ENCODE data around the gene BRIP1. TPM values are rescaled to one million over a fixed set of nuclear protein-coding genes. Genes with fewer than 3 reads are reported as not detected.
A peak's percentile ranks its signal among the peaks of the same experiment; 100 is the strongest.

Gene BRIP1
- total and polyA plus RNA-seq, 9 of the 15 experiments (the other 6 are each of a cell fraction or from before 2014, with no cell fraction given) = 2.4 to 17.5 (median 11.2) TPM

- no peaks in the 10 kb centered on the region for H4K20me1 ChIP-seq (replicated peaks; ENCODE audit: control insufficient read depth, insufficient read depth, low read length)
- H3K9me1 ChIP-seq (ENCODE audit: control insufficient read depth, insufficient read depth, low read length) = no peaks in the 10 kb centered on the region
- WGBS (ENCODE audit: insufficient coverage, low coverage, missing lambda C conversion rate) = 100% methylated on average over 2 of the region's 2 CpGs
- no peaks in the 10 kb centered on the region for H3K4me1 ChIP-seq (replicated peaks in 1 of 2; ENCODE audit: control insufficient read depth in 2 of 2, insufficient read depth in 2 of 2, low read length in 2 of 2)
- no peak overlapping the region for H3K27ac ChIP-seq (ENCODE audit: extremely low read depth, low read depth, low read length)
- no peak overlapping the region for H2AFZ ChIP-seq (ENCODE audit: low read depth, low read length)
- ChIA-PET POLR2A (no interaction called here), CTCF (ENCODE audit: low intra/inter-chr PET ratio) (no interaction called here)
- TF ChIP-seq EWSR1 (IDR thresholded peaks at IDR 0.05; ENCODE audit: borderline replicate concordance, low read depth, partially characterized antibody) (peak; percentile 67), BCLAF1 (IDR thresholded peaks at IDR 0.05; ENCODE audit: borderline replicate concordance in 1 of 2, control insufficient read depth in 1 of 2, low read depth in 2 of 2, low read length in 1 of 2) (0 out of 4 replicates have a peak, but pooled peaks of 1 of the 2 experiments have one; percentile 37), ZNF445 (CRISPR knock-in tag; IDR thresholded peaks at IDR 0.05; ENCODE audit: low read depth) (no peak)
- in situ Hi-C loops (cut with MboI) (no loop called here), intact Hi-C loops (cut with micrococcal nuclease) (no loop called here)
- no peak overlapping the region for H3K9ac ChIP-seq (ENCODE audit: insufficient read depth in 1 of 2, low read depth in 2 of 2, low read length in 2 of 2)
- no peak overlapping the region for H3K4me2 ChIP-seq (ENCODE audit: insufficient read depth, low read length)
- H3K79me2 ChIP-seq (ENCODE audit: control insufficient read depth, insufficient read depth, low read length) = no peaks in the 10 kb centered on the region
- H3K27me3 ChIP-seq (ENCODE audit: control insufficient read depth in 2 of 2, insufficient read depth in 2 of 2, low read length in 2 of 2) = no peaks in the 10 kb centered on the region
- no peak overlapping the region for H3K4me3 ChIP-seq
- H3K9me3 ChIP-seq (replicated peaks; ENCODE audit: control insufficient read depth, insufficient read depth, low read depth, low read length) = 0 out of 2 replicates have a peak, but pooled peaks cover 5% of the 10 kb centered on the region
- FAIRE-seq (peak; percentile 15), DNase-seq (ENCODE audit: extremely low read depth in 1 of 4, low spot score in 3 of 4) (no peak), ATAC-seq (no peak)
- BruUV-seq (replicated peaks) = no TSS peak
- H3K36me3 ChIP-seq (ENCODE audit: control insufficient read depth, insufficient read depth, low read length) = no peaks in the 10 kb centered on the region
These were observed 165.1 kb downstream of the BRIP1 start for GRCh38 chr17:61698244-61698643.
